GM12892 (cell line): ENCODE data around the gene ABAT.

Experiments used
- POLR2A ChIP-seq: IDR thresholded peaks from 2 replicates; pipeline ENCODE4 v1.6.1; 2011; ENCODE audit warnings: low read depth, low read length, control low read depth
- POLR2AphosphoS5 ChIP-seq: IDR thresholded peaks from 2 replicates; pipeline ENCODE4 v1.6.1; 2011; ENCODE audit warnings: low read depth, low read length, control low read depth
- TAF1 ChIP-seq: IDR thresholded peaks from 2 replicates; pipeline ENCODE4 v1.6.1; 2011; ENCODE audit warnings: low read depth, mild to moderate bottlenecking, control low read depth, low read length, borderline replicate concordance

DNA sequence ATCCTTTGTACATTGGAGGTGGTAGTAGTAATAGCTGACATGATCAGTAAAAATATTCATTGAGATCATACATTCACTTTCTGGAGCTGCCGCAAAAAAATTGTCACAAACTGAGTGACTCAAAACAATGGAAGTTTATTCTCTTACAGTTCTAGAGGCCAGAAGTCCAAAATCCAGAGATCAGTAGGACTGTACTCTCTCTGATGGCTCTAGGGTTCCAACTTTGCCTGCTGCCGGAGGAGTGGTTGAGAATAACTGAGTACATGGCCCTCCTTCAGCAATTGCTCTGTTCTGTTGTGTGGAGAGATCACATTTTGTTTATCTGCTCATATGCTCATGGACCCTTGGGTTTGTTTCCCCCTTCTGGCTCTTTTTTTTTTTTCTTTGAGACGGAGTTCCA, 23.5 kb downstream of the ABAT start:
- TF ChIP-seq POLR2A, result no peak
- no peak for TF ChIP-seq POLR2AphosphoS5
- no peak for TF ChIP-seq TAF1
